ENCODE results near the gene ZNF678.

DNA sequence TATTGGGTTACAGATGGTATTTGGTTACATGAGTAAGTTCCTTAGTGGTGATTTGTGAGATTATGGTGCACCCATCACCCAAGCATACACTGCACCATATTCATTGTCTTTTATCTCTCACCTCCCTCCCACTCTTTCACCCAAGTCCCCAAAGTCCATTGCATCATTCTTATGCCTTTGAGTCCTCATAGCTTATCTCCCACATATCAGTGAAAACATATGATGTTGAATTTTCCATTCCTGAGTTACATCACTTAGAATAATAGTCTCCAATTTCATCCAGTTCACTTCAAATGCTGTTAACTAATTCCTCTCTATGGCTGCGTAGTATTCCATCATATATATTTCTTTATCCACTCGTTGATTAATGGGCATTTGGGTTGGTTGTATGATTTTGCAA, 36.8 kb upstream of the ZNF678 start:
- TF ChIP-seq, protein P1, sequence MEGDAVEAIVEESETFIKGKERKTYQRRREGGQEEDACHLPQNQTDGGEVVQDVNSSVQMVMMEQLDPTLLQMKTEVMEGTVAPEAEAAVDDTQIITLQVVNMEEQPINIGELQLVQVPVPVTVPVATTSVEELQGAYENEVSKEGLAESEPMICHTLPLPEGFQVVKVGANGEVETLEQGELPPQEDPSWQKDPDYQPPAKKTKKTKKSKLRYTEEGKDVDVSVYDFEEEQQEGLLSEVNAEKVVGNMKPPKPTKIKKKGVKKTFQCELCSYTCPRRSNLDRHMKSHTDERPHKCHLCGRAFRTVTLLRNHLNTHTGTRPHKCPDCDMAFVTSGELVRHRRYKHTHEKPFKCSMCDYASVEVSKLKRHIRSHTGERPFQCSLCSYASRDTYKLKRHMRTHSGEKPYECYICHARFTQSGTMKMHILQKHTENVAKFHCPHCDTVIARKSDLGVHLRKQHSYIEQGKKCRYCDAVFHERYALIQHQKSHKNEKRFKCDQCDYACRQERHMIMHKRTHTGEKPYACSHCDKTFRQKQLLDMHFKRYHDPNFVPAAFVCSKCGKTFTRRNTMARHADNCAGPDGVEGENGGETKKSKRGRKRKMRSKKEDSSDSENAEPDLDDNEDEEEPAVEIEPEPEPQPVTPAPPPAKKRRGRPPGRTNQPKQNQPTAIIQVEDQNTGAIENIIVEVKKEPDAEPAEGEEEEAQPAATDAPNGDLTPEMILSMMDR (IDR thresholded peaks at IDR 0.05; ENCODE audit: low read depth, low read length): no peak
- no peak for TF ChIP-seq EZH2phosphoT487 (IDR thresholded peaks at IDR 0.05; ENCODE audit: low read depth)

All from OCI-LY3 (cell line).